ENCODE measurements around the gene SLIT3.
A peak's percentile ranks its signal among the peaks of the same experiment; 100 is the strongest.
"Not testable (repeated sequence)": the region's sequence is repeated elsewhere in the genome, so short reads cannot be mapped to it uniquely, and the experiment has no call there.

Gene SLIT3

GRCh38 chr5:168746893-168747640 lies 553.9 kb downstream of the SLIT3 start:
- H3K36me3 ChIP-seq (ENCODE audit: control insufficient read depth in 2 of 2, insufficient read depth in 1 of 2, low read length in 2 of 2): no peaks in the 10 kb centered on the region; a peak in 1 of 3 replicates
- TF ChIP-seq EGR2 (tag by site-specific recombination; IDR thresholded peaks at IDR 0.05; ENCODE audit: low read depth) (peak; percentile 44; the same call in 1 of the 2 replicates), ZSCAN23 (tag by site-specific recombination; IDR thresholded peaks at IDR 0.05) (no peak)
- H3K27ac ChIP-seq (ENCODE audit: extremely low read depth, low read depth, low read length): no peak overlapping the region
- CTCF ChIA-PET: interaction anchor here (0.7 to 2.0 kb wide), 9 partner anchors 10 to 201 kb away, joined by 3 to 8 read pairs (median 3); no protein-coding TSS in a partner anchor
- POLR2A ChIA-PET: no interaction called here
- H3K9me3 ChIP-seq (ENCODE audit: control insufficient read depth, insufficient read depth, low read depth, low read length): no peaks in the 10 kb centered on the region
- no peaks in the 10 kb centered on the region for H3K4me1 ChIP-seq (ENCODE audit: control insufficient read depth, insufficient read depth, low read length)
- no peak overlapping the region for H3K4me3 ChIP-seq (ENCODE audit: low read depth, low read length)

- CTCF ChIA-PET: interaction anchor here (2.0 kb wide), 1 partner anchor 10 kb away, joined by 5 read pairs; no protein-coding TSS in a partner anchor
- H3K4me3 ChIP-seq (ENCODE audit: low read depth, low read length); H3K36me3 ChIP-seq (ENCODE audit: control insufficient read depth in 2 of 2, insufficient read depth in 1 of 2, low read length in 2 of 2); H3K4me1 ChIP-seq (ENCODE audit: control insufficient read depth, insufficient read depth, low read length); POLR2A ChIA-PET; H3K27ac ChIP-seq (ENCODE audit: extremely low read depth, low read depth, low read length); H3K9me3 ChIP-seq (ENCODE audit: control insufficient read depth, insufficient read depth, low read depth, low read length): not testable (repeated sequence)
- peak; percentile 86 for TF ChIP-seq ZFHX2 (tag by site-specific recombination; conservative IDR thresholded peaks at IDR 0.05)
- TF ChIP-seq EGR2 (tag by site-specific recombination; IDR thresholded peaks at IDR 0.05; ENCODE audit: low read depth): peak; percentile 87; the same call in 1 of the 2 replicates
- peak; percentile 34; the same call in 1 of the 2 replicates for TF ChIP-seq KLF1 (tag by site-specific recombination; IDR thresholded peaks at IDR 0.05)
- TF ChIP-seq KLF9 (tag by site-specific recombination; IDR thresholded peaks at IDR 0.05; ENCODE audit: low read depth): peak; percentile 67
Observed at GRCh38 chr5:168746126-168746892, 554.6 kb downstream of the SLIT3 start.

GRCh38 chr5:168743617-168744016 lies 557.3 kb downstream of the SLIT3 start:
- POLR2A ChIA-PET: no interaction called here
- H3K4me1 ChIP-seq (ENCODE audit: control insufficient read depth, insufficient read depth, low read length): no peaks in the 10 kb centered on the region
- no peak overlapping the region for H3K4me3 ChIP-seq (ENCODE audit: low read depth, low read length)
- no peak overlapping the region for H3K27ac ChIP-seq (ENCODE audit: extremely low read depth, low read depth, low read length)
- H3K36me3 ChIP-seq (ENCODE audit: control insufficient read depth in 2 of 2, insufficient read depth in 1 of 2, low read length in 2 of 2): no peaks in the 10 kb centered on the region; a peak in 1 of 3 replicates
- CTCF ChIA-PET: interaction anchor here (0.8 kb wide), 1 partner anchor 512 kb away, joined by 3 read pairs; no protein-coding TSS in a partner anchor
- H3K9me3 ChIP-seq (ENCODE audit: control insufficient read depth, insufficient read depth, low read depth, low read length): no peaks in the 10 kb centered on the region
- no peak for TF ChIP-seq ZNF843 (tag by site-specific recombination; IDR thresholded peaks at IDR 0.05)
- TF ChIP-seq ZNF610 (tag by site-specific recombination; IDR thresholded peaks at IDR 0.05; ENCODE audit: borderline replicate concordance): no peak
- no peak for TF ChIP-seq ZNF707 (tag by site-specific recombination; IDR thresholded peaks at IDR 0.05)
- TF ChIP-seq BCL11B (tag by site-specific recombination; IDR thresholded peaks at IDR 0.05; ENCODE audit: low read depth): no peak
- no peak for TF ChIP-seq ZBTB8A (tag by site-specific recombination; IDR thresholded peaks at IDR 0.05)
- TF ChIP-seq REST (tag by site-specific recombination; IDR thresholded peaks at IDR 0.05): no peak
- TF ChIP-seq WT1 (tag by site-specific recombination; IDR thresholded peaks at IDR 0.05): no peak
- no peak for TF ChIP-seq ZNF473 (tag by site-specific recombination; IDR thresholded peaks at IDR 0.05)
- no peak for TF ChIP-seq ZNF311 (tag by site-specific recombination; IDR thresholded peaks at IDR 0.05; ENCODE audit: borderline replicate concordance)
- TF ChIP-seq ZNF24 (tag by site-specific recombination; IDR thresholded peaks at IDR 0.05): no peak
- TF ChIP-seq ZNF404 (tag by site-specific recombination; IDR thresholded peaks at IDR 0.05): no peak
- no peak for TF ChIP-seq ZNF701 (tag by site-specific recombination; IDR thresholded peaks at IDR 0.05)
- TF ChIP-seq ZSCAN18 (tag by site-specific recombination; IDR thresholded peaks at IDR 0.05): no peak
- TF ChIP-seq ZNF654 (tag by site-specific recombination; IDR thresholded peaks at IDR 0.05; ENCODE audit: low read depth): no peak
- no peak for TF ChIP-seq ZNF501 (tag by site-specific recombination; IDR thresholded peaks at IDR 0.05)
- no peak for TF ChIP-seq ELK4 (IDR thresholded peaks at IDR 0.05; ENCODE audit: borderline replicate concordance, low read depth, low read length)
- TF ChIP-seq KLF16 (tag by site-specific recombination; IDR thresholded peaks at IDR 0.05): no peak
- no peak for TF ChIP-seq PBX3 (CRISPR knock-in tag; IDR thresholded peaks at IDR 0.05)
